Measurements from ENCODE around the gene CNOT9. TPM values are rescaled to one million over a fixed set of nuclear protein-coding genes. Genes with fewer than 3 reads are reported as not detected.

CNOT9 gene
- total and polyA plus RNA-seq, 10 donors: 18.8 to 61.6 (median 46.4) TPM

GRCh38 chr2:218642786-218643185 lies 74.1 kb downstream of the CNOT9 start:
- no peaks in the 10 kb centered on the region for H3K9me3 ChIP-seq
- no peak overlapping the region for H3K27ac ChIP-seq
- H3K27me3 ChIP-seq (replicated peaks in 1 of 7): no peaks in the 10 kb centered on the region
- no peak for TF ChIP-seq CTCF (IDR thresholded peaks at IDR 0.05 in 8 of 11, conservative IDR thresholded peaks at IDR 0.05 in 3 of 11)
- peak in 1 of 3 donors; percentile 37 for TF ChIP-seq POLR2AphosphoS5 (IDR thresholded peaks at IDR 0.05)
- no peak overlapping the region for H3K4me3 ChIP-seq
- no peak for DNase-seq
- H3K36me3 ChIP-seq: peaks cover 9 to 100% (median 89%) of the 10 kb centered on the region in 6 donors
- intact Hi-C loops (cut with DNase I; ENCODE audit: low total_unique reads): no loop called here
- 92 to 97% (median 94%) methylated on average over 15 to 17 of the region's 17 CpGs for WGBS, 5 donors
- H3K4me1 ChIP-seq: peaks cover 0 to 2% (median 0%) of the 10 kb centered on the region in 6 donors

DNA sequence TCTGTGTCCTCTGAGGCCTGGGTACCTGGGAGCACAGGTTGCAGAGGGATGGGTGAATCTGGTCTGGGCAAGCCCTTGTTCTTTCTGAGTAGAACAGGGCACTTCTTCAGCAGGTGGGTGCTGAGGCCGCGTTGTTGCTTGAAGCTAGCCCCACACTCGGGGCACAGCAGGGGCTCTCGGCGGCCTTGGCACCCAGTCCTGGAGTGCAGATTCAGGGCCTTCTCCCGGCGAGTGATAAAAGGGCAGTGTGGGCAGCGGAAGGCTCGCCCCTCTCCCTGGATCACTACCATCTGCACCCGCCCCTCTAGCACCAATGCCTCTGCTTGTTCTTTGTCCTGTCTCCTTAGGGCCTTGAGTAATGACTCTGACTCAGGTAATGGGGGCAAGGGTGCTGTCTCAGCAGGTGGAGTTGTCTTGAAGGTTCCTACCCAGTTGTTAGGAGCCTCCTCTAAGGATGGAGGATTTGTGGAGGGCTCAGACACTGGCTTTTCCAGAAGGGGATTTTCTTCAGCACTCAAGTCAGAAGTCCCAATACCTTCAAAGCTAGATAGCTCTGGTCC lies 75.2 kb downstream of the CNOT9 start:
- Histone ChIP-seq H3K4me3 (no peak overlapping the region), H3K9me3 (no peaks in the 10 kb centered on the region), H3K27me3 (replicated peaks in 1 of 7) (no peaks in the 10 kb centered on the region), H3K27ac (no peak overlapping the region), H3K4me1 (peaks cover 0 to 12% (median 5%) of the 10 kb centered on the region in 6 donors), H3K36me3 (peaks cover 9 to 100% (median 89%) of the 10 kb centered on the region in 6 donors)
- no peak for DNase-seq
- no peak for TF ChIP-seq CTCF (IDR thresholded peaks at IDR 0.05 in 8 of 11, conservative IDR thresholded peaks at IDR 0.05 in 3 of 11)
- peak in 1 of 3 donors; percentile 7 for TF ChIP-seq POLR2AphosphoS5 (IDR thresholded peaks at IDR 0.05)
- WGBS, 5 donors: 94 to 100% (median 96%) methylated on average over 5 to 10 of the region's 10 CpGs
- intact Hi-C loops (cut with DNase I; ENCODE audit: low total_unique reads): no loop called here

DNA sequence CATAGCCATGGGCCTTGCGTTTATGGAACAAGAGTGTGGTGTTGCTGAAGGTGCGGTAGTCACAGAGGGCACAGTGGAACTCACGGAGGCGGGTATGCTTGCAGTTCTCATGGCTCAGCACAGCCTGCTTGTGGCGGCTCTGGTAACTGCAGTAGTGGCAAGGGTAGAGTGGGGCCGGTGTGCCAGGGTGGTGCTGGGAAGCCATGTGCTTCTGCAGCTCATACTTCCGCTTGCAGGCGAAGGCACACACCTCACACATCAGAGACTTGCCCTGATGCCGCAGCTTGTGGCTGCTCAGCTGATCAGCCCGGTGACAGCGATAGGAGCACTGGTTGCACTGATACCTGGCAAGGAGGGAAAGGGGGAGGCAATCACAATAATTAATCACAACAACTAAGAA lies 76.1 kb downstream of the CNOT9 start:
- WGBS, 5 donors: 93 to 97% (median 96%) methylated on average over 10 to 11 of the region's 11 CpGs
- Histone ChIP-seq H3K4me3 (no peak overlapping the region), H3K27ac (no peak overlapping the region), H3K4me1 (peaks cover 0 to 12% (median 5%) of the 10 kb centered on the region in 6 donors), H3K27me3 (replicated peaks in 1 of 7) (no peaks in the 10 kb centered on the region), H3K9me3 (no peaks in the 10 kb centered on the region), H3K36me3 (peaks cover 5 to 100% (median 89%) of the 10 kb centered on the region in 6 donors)
- no peak for DNase-seq
- TF ChIP-seq POLR2AphosphoS5 (IDR thresholded peaks at IDR 0.05) (no peak), POLR2A (IDR thresholded peaks at IDR 0.05) (no peak), CTCF (IDR thresholded peaks at IDR 0.05 in 8 of 11, conservative IDR thresholded peaks at IDR 0.05 in 3 of 11) (no peak)
- intact Hi-C loops (cut with DNase I; ENCODE audit: low total_unique reads): no loop called here

GRCh38 chr2:218645126-218645525 lies 76.5 kb downstream of the CNOT9 start:
- intact Hi-C loops (cut with DNase I; ENCODE audit: low total_unique reads): no loop called here
- Histone ChIP-seq H3K4me3 (no peak overlapping the region), H3K9me3 (no peaks in the 10 kb centered on the region), H3K27me3 (replicated peaks in 1 of 7) (no peaks in the 10 kb centered on the region), H3K36me3 (peaks cover 5 to 100% (median 90%) of the 10 kb centered on the region in 6 donors), H3K27ac (no peak overlapping the region), H3K4me1 (peaks cover 0 to 12% (median 5%) of the 10 kb centered on the region in 6 donors)
- TF ChIP-seq POLR2AphosphoS5 (IDR thresholded peaks at IDR 0.05) (no peak), CTCF (IDR thresholded peaks at IDR 0.05 in 8 of 11, conservative IDR thresholded peaks at IDR 0.05 in 3 of 11) (no peak), POLR2A (IDR thresholded peaks at IDR 0.05) (no peak)
- DNase-seq: no peak
- WGBS, 5 donors: 78 to 97% (median 94%) methylated on average over 1 of the region's 1 CpG

Small RNAs within 50 kb of the gene (small RNA-seq; reads per million reads assigned to genes)
- 0 reads per million in 4 donors for gene RNU6-136P

Other genes starting within 250 kb of the CNOT9 start
- gene CATIP, start 212.0 kb upstream of the CNOT9 start, total RNA-seq: under 1 TPM in 5 of 7 donors, not detected in 2; 0.30 to 0.76 (median 0.60) TPM
- 1 to 10 TPM in 1 of 3 donors, under 1 TPM in 2; 0.57 to 1.1 (median 0.99) TPM for gene CATIP, start 212.0 kb upstream of the CNOT9 start, polyA plus RNA-seq
- gene SLC11A1, start 186.6 kb upstream of the CNOT9 start, total RNA-seq: 100 to 1,000 TPM in 4 of 7 donors, 10 to 100 TPM in 3; 63.5 to 576 (median 167) TPM
- 10 to 100 TPM in 2 of 3 donors, 1 to 10 TPM in 1; 6.2 to 67.0 (median 38.6) TPM for gene SLC11A1, start 186.6 kb upstream of the CNOT9 start, polyA plus RNA-seq
- 100 to 1,000 TPM; 114 to 184 (median 163) TPM for gene CTDSP1, start 169.0 kb upstream of the CNOT9 start, total RNA-seq
- gene CTDSP1, start 169.0 kb upstream of the CNOT9 start, polyA plus RNA-seq: 100 to 1,000 TPM in 1 of 3 donors, 10 to 100 TPM in 2; 65.6 to 114 (median 72.4) TPM
- gene VIL1, start 149.7 kb upstream of the CNOT9 start, total RNA-seq: under 1 TPM in 3 of 7 donors, not detected in 4; 0.17 to 0.72 (median 0.38) TPM
- gene VIL1, start 149.7 kb upstream of the CNOT9 start, polyA plus RNA-seq: under 1 TPM; 0.04 to 0.19 (median 0.06) TPM
- 10 to 100 TPM; 13.0 to 19.2 (median 14.8) TPM for gene USP37, start 488 bp upstream of the CNOT9 start, total RNA-seq
- 1 to 10 TPM; 1.8 to 2.7 (median 2.1) TPM for gene USP37, start 488 bp upstream of the CNOT9 start, polyA plus RNA-seq
- gene PLCD4, start 39.1 kb downstream of the CNOT9 start, total RNA-seq: under 1 TPM; 0.13 to 0.92 (median 0.64) TPM
- gene PLCD4, start 39.1 kb downstream of the CNOT9 start, polyA plus RNA-seq: under 1 TPM; 0.19 to 0.26 (median 0.23) TPM
- gene ZNF142, start 90.8 kb downstream of the CNOT9 start, total RNA-seq: 10 to 100 TPM; 27.7 to 33.0 (median 31.6) TPM
- gene ZNF142, start 90.8 kb downstream of the CNOT9 start, polyA plus RNA-seq: 1 to 10 TPM; 2.9 to 8.0 (median 4.4) TPM
- 10 to 100 TPM; 16.4 to 39.4 (median 29.5) TPM for gene BCS1L, start 90.8 kb downstream of the CNOT9 start, total RNA-seq
- gene BCS1L, start 90.8 kb downstream of the CNOT9 start, polyA plus RNA-seq: 10 to 100 TPM; 39.1 to 47.3 (median 40.2) TPM
- 10 to 100 TPM; 15.9 to 25.9 (median 20.8) TPM for gene RNF25, start 103.2 kb downstream of the CNOT9 start, total RNA-seq
- 10 to 100 TPM; 25.1 to 27.1 (median 26.3) TPM for gene RNF25, start 103.2 kb downstream of the CNOT9 start, polyA plus RNA-seq
- 10 to 100 TPM; 18.7 to 46.8 (median 27.9) TPM for gene STK36, start 103.2 kb downstream of the CNOT9 start, total RNA-seq
- gene STK36, start 103.2 kb downstream of the CNOT9 start, polyA plus RNA-seq: 10 to 100 TPM; 10.7 to 18.6 (median 16.8) TPM
- gene TTLL4, start 142.0 kb downstream of the CNOT9 start, total RNA-seq: 10 to 100 TPM; 14.5 to 40.5 (median 28.6) TPM
- 10 to 100 TPM in 2 of 3 donors, 1 to 10 TPM in 1; 6.2 to 13.7 (median 12.0) TPM for gene TTLL4, start 142.0 kb downstream of the CNOT9 start, polyA plus RNA-seq
- 10 to 100 TPM; 11.6 to 24.9 (median 17.2) TPM for gene CYP27A1, start 213.3 kb downstream of the CNOT9 start, total RNA-seq
- 10 to 100 TPM in 2 of 3 donors, 1 to 10 TPM in 1; 8.7 to 65.5 (median 13.2) TPM for gene CYP27A1, start 213.3 kb downstream of the CNOT9 start, polyA plus RNA-seq

Data from spleen (tissue), 11 donors.